ENCODE measurements around the gene CAPZB.

The CAPZB gene

DNA sequence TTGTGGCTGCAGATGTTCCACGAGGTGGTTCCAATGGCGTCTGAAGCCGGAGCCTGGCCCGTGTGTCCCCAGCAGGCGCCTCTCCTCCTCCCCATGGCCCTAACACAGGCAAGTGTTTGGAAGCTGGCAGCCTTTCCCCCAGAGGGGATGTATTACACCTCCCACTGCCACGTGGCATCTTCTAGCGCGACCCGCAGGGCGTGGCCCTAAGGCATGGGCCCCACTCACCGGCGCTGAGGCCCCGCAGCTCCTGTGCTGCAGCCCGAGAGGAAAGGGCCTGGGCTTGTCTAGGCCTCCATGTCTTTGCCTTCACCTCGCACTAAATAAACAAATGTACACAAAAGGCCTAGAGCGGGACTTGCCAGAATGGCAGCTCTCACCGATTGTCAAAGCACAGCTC, 135.3 kb downstream of the CAPZB start:
- H3K27me3 ChIP-seq (ENCODE audit: insufficient read depth, low read length), result no peaks in the 10 kb centered on the region
- H3F3A ChIP-seq (ENCODE audit: insufficient read depth, low read length), result no peaks in the 10 kb centered on the region
- H3K4me1 ChIP-seq (ENCODE audit: insufficient read depth, low read length, severe bottlenecking), result peaks cover 35% of the 10 kb centered on the region
- peak overlapping the region; percentile 12; the same call in 1 of the 2 replicates for H3K9ac ChIP-seq (ENCODE audit: low read length)
- peak overlapping the region; percentile 13; the same call in 1 of the 2 replicates for H3K4me2 ChIP-seq (ENCODE audit: low read length)
- no peaks in the 10 kb centered on the region for H4K20me1 ChIP-seq (ENCODE audit: insufficient read depth, low read length)
- no peak overlapping the region for H2AFZ ChIP-seq (ENCODE audit: low read length)
- peak overlapping the region; percentile 89 for H3K27ac ChIP-seq (ENCODE audit: low read depth, low read length, poor library complexity, severe bottlenecking)
- H3K36me3 ChIP-seq (ENCODE audit: insufficient read depth, low read length), result peaks cover 15% of the 10 kb centered on the region; the same call in 1 of the 2 replicates
- no peaks in the 10 kb centered on the region for H3K9me2 ChIP-seq (ENCODE audit: low read depth, low read length)
- no peaks in the 10 kb centered on the region for H3K9me3 ChIP-seq (ENCODE audit: low read length)
- TF ChIP-seq EZH2 (IDR thresholded peaks at IDR 0.05; ENCODE audit: borderline replicate concordance, low read length), result no peak
- TF ChIP-seq, protein P1, sequence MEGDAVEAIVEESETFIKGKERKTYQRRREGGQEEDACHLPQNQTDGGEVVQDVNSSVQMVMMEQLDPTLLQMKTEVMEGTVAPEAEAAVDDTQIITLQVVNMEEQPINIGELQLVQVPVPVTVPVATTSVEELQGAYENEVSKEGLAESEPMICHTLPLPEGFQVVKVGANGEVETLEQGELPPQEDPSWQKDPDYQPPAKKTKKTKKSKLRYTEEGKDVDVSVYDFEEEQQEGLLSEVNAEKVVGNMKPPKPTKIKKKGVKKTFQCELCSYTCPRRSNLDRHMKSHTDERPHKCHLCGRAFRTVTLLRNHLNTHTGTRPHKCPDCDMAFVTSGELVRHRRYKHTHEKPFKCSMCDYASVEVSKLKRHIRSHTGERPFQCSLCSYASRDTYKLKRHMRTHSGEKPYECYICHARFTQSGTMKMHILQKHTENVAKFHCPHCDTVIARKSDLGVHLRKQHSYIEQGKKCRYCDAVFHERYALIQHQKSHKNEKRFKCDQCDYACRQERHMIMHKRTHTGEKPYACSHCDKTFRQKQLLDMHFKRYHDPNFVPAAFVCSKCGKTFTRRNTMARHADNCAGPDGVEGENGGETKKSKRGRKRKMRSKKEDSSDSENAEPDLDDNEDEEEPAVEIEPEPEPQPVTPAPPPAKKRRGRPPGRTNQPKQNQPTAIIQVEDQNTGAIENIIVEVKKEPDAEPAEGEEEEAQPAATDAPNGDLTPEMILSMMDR (IDR thresholded peaks at IDR 0.05; ENCODE audit: low read length), result no peak
- no peak overlapping the region for H3K4me3 ChIP-seq (ENCODE audit: low read depth, low read length, poor library complexity, severe bottlenecking)
- no peaks in the 10 kb centered on the region for H3K79me2 ChIP-seq (ENCODE audit: insufficient read depth, low read length)

DNA sequence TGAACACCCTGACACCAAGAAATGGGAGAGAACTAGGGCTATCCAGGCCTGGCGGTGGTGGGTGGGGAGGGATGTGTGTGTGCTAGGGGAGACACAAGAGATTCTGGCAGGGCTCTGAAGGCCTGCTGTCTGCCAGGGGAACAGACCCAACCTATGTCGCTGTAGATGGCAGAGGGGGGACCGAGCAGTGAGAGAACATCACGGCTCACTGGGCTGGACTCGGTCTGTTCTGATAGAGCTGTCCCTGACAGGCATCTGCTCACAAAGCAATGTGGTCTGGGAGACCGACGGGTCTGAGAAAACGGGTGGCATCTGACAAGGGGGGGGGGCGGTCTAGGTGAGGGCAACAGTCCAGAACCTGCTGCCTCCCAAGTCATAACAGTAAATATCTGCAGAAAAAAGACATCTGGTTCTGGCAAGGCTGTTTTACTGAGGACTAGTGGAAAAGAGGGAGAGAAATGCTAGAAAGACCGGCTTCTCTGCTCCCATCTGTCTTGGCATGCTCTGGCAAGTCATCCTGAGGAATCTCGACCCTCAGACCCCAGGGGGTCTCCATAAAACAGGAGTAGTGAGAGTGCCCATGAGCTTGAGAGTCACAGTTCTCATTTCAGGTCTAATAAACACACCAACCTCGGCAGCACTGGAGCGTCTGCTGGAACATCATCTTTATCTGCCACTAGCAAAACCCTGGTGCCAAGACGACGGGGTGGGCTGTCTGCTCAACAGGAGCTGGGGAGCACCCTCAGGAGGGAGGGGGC, 136.7 kb downstream of the CAPZB start:
- H3K4me2 ChIP-seq (ENCODE audit: low read length), result peak overlapping the region; percentile 39; the same call in 1 of the 2 replicates
- H3K9ac ChIP-seq (ENCODE audit: low read length), result peak overlapping the region; percentile 19; the same call in 1 of the 2 replicates
- H3K79me2 ChIP-seq (ENCODE audit: insufficient read depth, low read length), result no peaks in the 10 kb centered on the region
- no peak overlapping the region for H2AFZ ChIP-seq (ENCODE audit: low read length)
- H3K36me3 ChIP-seq (ENCODE audit: insufficient read depth, low read length), result peaks cover 9% of the 10 kb centered on the region; the same call in 1 of the 2 replicates
- no peak overlapping the region for H3K4me3 ChIP-seq (ENCODE audit: low read depth, low read length, poor library complexity, severe bottlenecking)
- H3K9me3 ChIP-seq (ENCODE audit: low read length), result no peaks in the 10 kb centered on the region
- no peaks in the 10 kb centered on the region for H3K9me2 ChIP-seq (ENCODE audit: low read depth, low read length)
- peak overlapping the region; percentile 89 for H3K27ac ChIP-seq (ENCODE audit: low read depth, low read length, poor library complexity, severe bottlenecking)
- H4K20me1 ChIP-seq (ENCODE audit: insufficient read depth, low read length), result no peaks in the 10 kb centered on the region
- H3K4me1 ChIP-seq (ENCODE audit: insufficient read depth, low read length, severe bottlenecking), result peaks cover 35% of the 10 kb centered on the region
- TF ChIP-seq, protein P1 (IDR thresholded peaks at IDR 0.05; ENCODE audit: low read length), result no peak
- TF ChIP-seq EZH2 (IDR thresholded peaks at IDR 0.05; ENCODE audit: borderline replicate concordance, low read length), result no peak
- no peaks in the 10 kb centered on the region for H3K27me3 ChIP-seq (ENCODE audit: insufficient read depth, low read length)
- H3F3A ChIP-seq (ENCODE audit: insufficient read depth, low read length), result no peaks in the 10 kb centered on the region

DNA sequence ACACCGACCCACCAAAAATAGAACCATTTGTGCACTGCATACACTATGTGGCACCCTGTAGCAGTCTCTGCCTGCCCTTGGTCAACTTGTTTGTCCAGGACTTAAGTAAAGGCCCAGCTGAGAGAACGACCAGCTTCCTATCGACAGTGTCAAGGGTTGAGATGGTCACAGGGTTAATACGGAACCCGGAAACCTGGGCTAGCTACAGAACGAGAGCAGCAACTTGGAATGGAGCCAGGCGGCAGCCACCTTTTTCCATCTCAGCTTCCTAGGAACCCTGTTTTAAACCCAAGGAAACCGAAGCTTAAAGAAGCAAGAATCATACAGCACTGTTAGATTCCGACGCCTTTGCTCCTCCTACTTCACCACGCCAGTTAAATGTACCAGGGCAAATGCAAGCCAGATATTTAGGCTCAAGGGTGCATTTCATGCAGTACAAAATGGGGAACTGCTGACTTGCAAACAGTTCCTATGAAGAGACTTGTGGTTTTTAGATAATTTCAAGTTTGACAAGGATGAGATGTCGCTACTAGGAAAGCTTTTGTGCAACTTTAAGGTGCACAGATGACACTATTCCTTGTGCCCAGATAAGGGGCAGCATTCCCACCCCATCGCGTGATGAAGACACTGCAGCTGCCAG, 137.7 kb downstream of the CAPZB start:
- Histone ChIP-seq H4K20me1 (ENCODE audit: insufficient read depth, low read length) (no peaks in the 10 kb centered on the region), H3K36me3 (ENCODE audit: insufficient read depth, low read length) (peaks cover 6% of the 10 kb centered on the region; the same call in 1 of the 2 replicates), H3K27me3 (ENCODE audit: insufficient read depth, low read length) (no peaks in the 10 kb centered on the region), H3K9me3 (ENCODE audit: low read length) (no peaks in the 10 kb centered on the region), H3K27ac (ENCODE audit: low read depth, low read length, poor library complexity, severe bottlenecking) (peak overlapping the region; percentile 89), H3K9ac (ENCODE audit: low read length) (peak overlapping the region; percentile 39; the same call in 1 of the 2 replicates), H3K4me3 (ENCODE audit: low read depth, low read length, poor library complexity, severe bottlenecking) (peak overlapping the region; percentile 3), H3K4me1 (ENCODE audit: insufficient read depth, low read length, severe bottlenecking) (peaks cover 35% of the 10 kb centered on the region), H3K9me2 (ENCODE audit: low read depth, low read length) (no peaks in the 10 kb centered on the region), H3K79me2 (ENCODE audit: insufficient read depth, low read length) (no peaks in the 10 kb centered on the region), H3K4me2 (ENCODE audit: low read length) (peak overlapping the region; percentile 39), H2AFZ (ENCODE audit: low read length) (no peak overlapping the region), H3F3A (ENCODE audit: insufficient read depth, low read length) (no peaks in the 10 kb centered on the region)
- no peak for TF ChIP-seq EZH2 (IDR thresholded peaks at IDR 0.05; ENCODE audit: borderline replicate concordance, low read length)
- TF ChIP-seq, protein P1 (IDR thresholded peaks at IDR 0.05; ENCODE audit: low read length), result no peak

All from OCI-LY1 (cell line).